IMR-90 (cell line): ENCODE results near the gene RFTN1. TPM values are rescaled to one million over a fixed set of nuclear protein-coding genes. Genes with fewer than 3 reads are reported as not detected.

Source experiments
- ATAC-seq: fragments of 200-7000 bp; cut with Tn5 transposase; 2 replicates; pipeline ENCODE4 v1.9.1; 2020; ENCODE audit warnings: low read depth, mild to moderate bottlenecking, moderate library complexity
- BruUV-seq: library from RNA; stranded (reverse); fragments of 400-500 nt; replicated peaks from 2 replicates; lab custom pipeline; 2021; lab: Mats Ljungman, UMichigan
- CTCF ChIA-PET: fragments of 300-600 bp; formaldehyde crosslinking; extraction: SDS; loops from one replicate; lab custom pipeline; 2021; ENCODE audit warnings: antibody characterized with exemption; lab: Yijun Ruan, JAX
- POLR2A ChIA-PET: fragments of 300-600 bp; sonication (Branson Sonifier 250); formaldehyde crosslinking; loops from one replicate; lab custom pipeline; 2022; ENCODE audit warnings: antibody characterized with exemption; ENCODE audit not compliant: unreplicated experiment; lab: Charles Lee
- DNase-seq: peaks from one replicate; pipeline ENCODE4 v3.0.0; 2013
- H2AFZ ChIP-seq: replicated peaks from 2 replicates; pipeline ENCODE3; 2013; ENCODE audit warnings: low read length, mild to moderate bottlenecking; ENCODE audit not compliant: poor library complexity
- H2AK5ac ChIP-seq: 2 replicates; pipeline ENCODE4 v1.6.1; 2013; ENCODE audit warnings: low read depth, low read length, inconsistent platforms
- H2AK9ac ChIP-seq: replicated peaks from 2 replicates; pipeline ENCODE3; 2013; ENCODE audit warnings: mild to moderate bottlenecking, low read depth, low read length, moderate library complexity; ENCODE audit not compliant: poor library complexity
- H2BK120ac ChIP-seq: 2 replicates; pipeline ENCODE4 v1.6.1; 2013; ENCODE audit warnings: low read depth, low read length, inconsistent platforms
- H2BK15ac ChIP-seq: 3 replicates; pipeline ENCODE4 v1.6.1; 2013; ENCODE audit warnings: low read depth, low read length, inconsistent platforms
- H2BK20ac ChIP-seq: 2 replicates; pipeline ENCODE4 v1.6.1; 2013; ENCODE audit warnings: low read depth, mild to moderate bottlenecking, inconsistent platforms, low read length, moderate library complexity
- H2BK5ac ChIP-seq: 2 replicates; pipeline ENCODE4 v1.6.1; 2013; ENCODE audit warnings: mild to moderate bottlenecking, low read depth, low read length, inconsistent platforms; ENCODE audit not compliant: poor library complexity, severe bottlenecking
- H3K14ac ChIP-seq: replicated peaks from 2 replicates; pipeline ENCODE4 v1.6.1; 2013; ENCODE audit warnings: low read depth, low read length, inconsistent platforms
- H3K18ac ChIP-seq: 2 replicates; pipeline ENCODE4 v1.6.1; 2013; ENCODE audit warnings: low read depth, low read length, control low read depth
- H3K23ac ChIP-seq: 2 replicates; pipeline ENCODE4 v1.6.1; 2013; ENCODE audit warnings: low read depth, low read length, inconsistent platforms
- H3K27ac ChIP-seq: 2 replicates; pipeline ENCODE4 v1.5.1; 2013; ENCODE audit warnings: mild to moderate bottlenecking, control low read depth, low read length; ENCODE audit not compliant: insufficient read depth
- H3K27me3 ChIP-seq: 2 replicates; pipeline ENCODE4 v1.6.1; 2013; ENCODE audit warnings: low read length; ENCODE audit not compliant: control insufficient read depth, insufficient read depth
- H3K36me3 ChIP-seq: 2 replicates; pipeline ENCODE4 v1.6.1; 2013; ENCODE audit warnings: low read length, mixed read lengths; ENCODE audit not compliant: control insufficient read depth, insufficient read depth
- H3K4ac ChIP-seq: 2 replicates; pipeline ENCODE4 v1.6.1; 2013; ENCODE audit warnings: low read depth, low read length, inconsistent platforms
- H3K4me1 ChIP-seq: 2 replicates; pipeline ENCODE4 v1.6.1; 2013; ENCODE audit warnings: low read length, mixed read lengths; ENCODE audit not compliant: control insufficient read depth, insufficient read depth
- H3K4me2 ChIP-seq: 2 replicates; pipeline ENCODE4 v1.6.1; 2013; ENCODE audit warnings: low read depth, mild to moderate bottlenecking, control low read depth, low read length, moderate library complexity
- H3K4me3 ChIP-seq: 2 replicates; pipeline ENCODE4 v1.5.1; 2013; ENCODE audit warnings: low read depth, mild to moderate bottlenecking, control low read depth, low read length, moderate library complexity; ENCODE audit not compliant: insufficient read depth
- H3K56ac ChIP-seq: 2 replicates; pipeline ENCODE4 v1.6.1; 2013; ENCODE audit warnings: low read length, inconsistent platforms; ENCODE audit not compliant: insufficient read depth; ENCODE audit errors: extremely low read depth
- H3K79me1 ChIP-seq, 2 experiments: 2 replicates each; pipeline ENCODE4 v1.6.1; 2013; ENCODE audit warnings: low read length in 2 of 2, inconsistent platforms in 1 of 2, low read depth in 1 of 2
- H3K9ac ChIP-seq: 2 replicates; pipeline ENCODE4 v1.6.1; 2013; ENCODE audit warnings: low read depth, low read length, control low read depth
- H3K9me1 ChIP-seq: 2 replicates; pipeline ENCODE4 v1.6.1; 2013; ENCODE audit warnings: low read length, inconsistent platforms; ENCODE audit not compliant: insufficient read depth
- H3K9me3 ChIP-seq: 2 replicates; pipeline ENCODE4 v1.6.1; 2013; ENCODE audit warnings: low read length; ENCODE audit not compliant: control insufficient read depth, insufficient read depth
- H4K20me1 ChIP-seq: 2 replicates; pipeline ENCODE4 v1.6.1; 2013; ENCODE audit warnings: low read length, inconsistent platforms; ENCODE audit not compliant: insufficient read depth
- H4K5ac ChIP-seq: 2 replicates; pipeline ENCODE4 v1.6.1; 2013; ENCODE audit warnings: mild to moderate bottlenecking, low read depth, low read length, control low read depth
- H4K8ac ChIP-seq, 2 experiments: 2 replicates each; pipeline ENCODE4 v1.6.1; 2013; ENCODE audit warnings: low read depth in 2 of 2, low read length in 2 of 2, control low read depth in 1 of 2, inconsistent platforms in 1 of 2
- H4K91ac ChIP-seq: 2 replicates; pipeline ENCODE4 v1.6.1; 2013; ENCODE audit warnings: low read depth, low read length, inconsistent platforms; ENCODE audit not compliant: insufficient read depth
- BHLHE40 ChIP-seq: fragments of 150-350 bp; IDR thresholded peaks from 2 replicates; pipeline ENCODE4 v1.6.1; 2016; ENCODE audit warnings: mild to moderate bottlenecking, low read depth, low read length
- CEBPB ChIP-seq: IDR thresholded peaks from 2 replicates; pipeline ENCODE4 v1.6.1; 2012; ENCODE audit warnings: low read depth, low read length, improper control_type of control experiment
- FOS ChIP-seq: fragments of 150-350 bp; IDR thresholded peaks from 2 replicates; pipeline ENCODE4 v1.6.1; 2016; ENCODE audit warnings: low read depth, low read length
- MAFK ChIP-seq: IDR thresholded peaks from 2 replicates; pipeline ENCODE4 v1.6.1; 2012; ENCODE audit warnings: low read depth, low read length, improper control_type of control experiment
- MAZ ChIP-seq: IDR thresholded peaks from 2 replicates; pipeline ENCODE4 v1.6.1; 2012; ENCODE audit warnings: low read depth, mild to moderate bottlenecking, low read length, improper control_type of control experiment, moderate library complexity, borderline replicate concordance
- MXI1 ChIP-seq: IDR thresholded peaks from 2 replicates; pipeline ENCODE4 v1.6.1; 2012; ENCODE audit warnings: low read depth, mild to moderate bottlenecking, low read length, moderate library complexity, borderline replicate concordance
- RAD21 ChIP-seq: IDR thresholded peaks from 2 replicates; pipeline ENCODE4 v1.6.1; 2012; ENCODE audit warnings: low read length, improper control_type of control experiment
- RCOR1 ChIP-seq: IDR thresholded peaks from 2 replicates; pipeline ENCODE4 v1.6.1; 2012; ENCODE audit warnings: mild to moderate bottlenecking, low read length, improper control_type of control experiment; ENCODE audit not compliant: insufficient replicate concordance
- RFX5 ChIP-seq: IDR thresholded peaks from 2 replicates; pipeline ENCODE4 v1.8.0; 2012; ENCODE audit warnings: low read depth, mild to moderate bottlenecking, low read length, moderate library complexity
- SMC3 ChIP-seq: fragments of 150-350 bp; IDR thresholded peaks from 2 replicates; pipeline ENCODE4 v1.6.1; 2016; ENCODE audit warnings: low read depth, mild to moderate bottlenecking, antibody characterized with exemption, low read length, moderate library complexity
- USF2 ChIP-seq: fragments of 150-350 bp; IDR thresholded peaks from 2 replicates; pipeline ENCODE4 v1.6.1; 2017; ENCODE audit warnings: mild to moderate bottlenecking, antibody characterized with exemption, low read length, low read depth
- WGBS, 2 experiments: methylation state at CpG; one replicate each; pipeline versions ENCODE4 v1.1.5 to v1.1.7; 2013; ENCODE audit warnings: missing lambda C conversion rate in 2 of 2; ENCODE audit not compliant: insufficient read length in 1 of 2; ENCODE audit errors: extremely low coverage in 2 of 2; 5-methylcytosine and 5-hydroxymethylcytosine counted together
- dilution Hi-C: fragments of 300-500 bp; cut with HindIII; formaldehyde crosslinking; loops from one replicate; pipeline ENCODE4 v1.14.3; 2018; ENCODE audit warnings: low sequenced_read_pairs; ENCODE audit not compliant: unreplicated experiment
- in situ Hi-C: fragments of 300-500 bp; cut with MboI; formaldehyde crosslinking; loops from 3 replicates; pipeline ENCODE4 v1.14.3; 2019; ENCODE audit warnings: low sequenced_read_pairs, inconsistent platforms, mixed read lengths
- intact Hi-C: fragments of 100-400 bp; cut with micrococcal nuclease; formaldehyde crosslinking; loops from 2 replicates; pipeline ENCODE4 v1.10.0; 2022
- polyA plus RNA-seq, 3 experiments: library from polyadenylated mRNA; depleted of rRNA; stranded (reverse); fragments of >200 nt; gene quantifications; 2 replicates each; pipeline ENCODE4 v1.2.3, GENCODE V29; 2012; ENCODE audit warnings: low replicate concordance in 1 of 3
- total RNA-seq: library from RNA; depleted of rRNA; stranded (reverse); fragments of >200 nt; gene quantifications from 2 replicates; pipeline ENCODE4 v1.2.3, GENCODE V29; 2012

RFTN1 gene
- total and polyA plus RNA-seq, 2 of the 4 experiments (the other 2 are of a cell fraction) = 45.0 to 52.0 TPM

GRCh38 chr3:16338999-16339398 is 174.5 kb downstream of the RFTN1 start:
- no peak overlapping the region for H3K9ac ChIP-seq
- H3K79me1 ChIP-seq = peaks cover 22 to 48% of the 10 kb centered on the region in 2 experiments
- H2AFZ ChIP-seq = no peak overlapping the region
- dilution Hi-C loops (no loop called here), intact Hi-C loops (loop anchor here (1.0 kb wide), 1 partner anchor 173 kb away; no protein-coding TSS in a partner anchor), in situ Hi-C loops (no loop called here)
- no peak overlapping the region for H3K4me3 ChIP-seq
- H3K18ac ChIP-seq = no peak overlapping the region
- peaks cover 24% of the 10 kb centered on the region for H4K20me1 ChIP-seq
- no peak overlapping the region for H4K91ac ChIP-seq
- DNase-seq (peak; percentile 97), ATAC-seq (peak; percentile 91)
- H2BK5ac ChIP-seq = no peak overlapping the region
- H2BK20ac ChIP-seq = no peak overlapping the region
- peaks cover 17% of the 10 kb centered on the region for H3K9me1 ChIP-seq
- H2AK9ac ChIP-seq = no peak overlapping the region
- no peak overlapping the region for H2BK120ac ChIP-seq
- no peak overlapping the region for H3K14ac ChIP-seq
- no TSS peak for BruUV-seq
- ChIA-PET POLR2A (no interaction called here), CTCF (no interaction called here)
- H3K27ac ChIP-seq = no peak overlapping the region
- no peak overlapping the region for H3K23ac ChIP-seq
- H3K4me1 ChIP-seq = peaks cover 8% of the 10 kb centered on the region
- peaks cover 17% of the 10 kb centered on the region for H3K36me3 ChIP-seq
- H3K4ac ChIP-seq = no peak overlapping the region
- no peak overlapping the region for H2BK15ac ChIP-seq
- H4K5ac ChIP-seq = no peak overlapping the region
- H3K4me2 ChIP-seq = no peak overlapping the region
- no peak overlapping the region for H2AK5ac ChIP-seq
- no peak overlapping the region for H3K56ac ChIP-seq
- H4K8ac ChIP-seq = no peak overlapping the region
- H3K27me3 ChIP-seq = no peaks in the 10 kb centered on the region
- WGBS, 2 experiments = no CpG with 5 or more reads among the region's 1 CpG
- TF ChIP-seq RAD21 (no peak; the same call in 1 of the 2 replicates), MXI1 (peak; percentile 100), MAZ (peak; percentile 28; the same call in 1 of the 2 replicates), MAFK (no peak; the same call in 1 of the 2 replicates), USF2 (peak; percentile 54), RCOR1 (no peak), SMC3 (no peak), RFX5 (peak; percentile 89), FOS (peak; percentile 85), BHLHE40 (peak; percentile 59; the same call in 1 of the 2 replicates), CEBPB (peak; percentile 99)
- peaks cover 4% of the 10 kb centered on the region for H3K9me3 ChIP-seq
